ENCODE results near the gene SLC25A11. TPM values are rescaled to one million over a fixed set of nuclear protein-coding genes. Genes with fewer than 3 reads are reported as not detected.
A peak's percentile ranks its signal among the peaks of the same experiment; 100 is the strongest.

SLC25A11 gene
- total and polyA plus RNA-seq, 2 donors (not counting 1 experiment from before 2014, with no cell fraction given), result 32.3 to 44.4 TPM

- no peak overlapping the region for H3K4me3 Mint-ChIP-seq
- Histone ChIP-seq H3K4me3 (ENCODE audit: control extremely low read depth in 1 of 5, extremely low read depth in 1 of 5, insufficient read depth in 1 of 5, low read depth in 2 of 5, low read length in 4 of 5) (no peak overlapping the region), H3K4me1 (ENCODE audit: control insufficient read depth in 2 of 2, insufficient read depth in 2 of 2, low read length in 2 of 2) (peaks cover 11 to 17% of the 10 kb centered on the region in 2 donors), H2AFZ (ENCODE audit: insufficient read depth, low read depth, low read length, poor library complexity, severe bottlenecking) (no peak overlapping the region), H3K27ac (ENCODE audit: low read length in 2 of 2) (no peak overlapping the region), H4K20me1 (ENCODE audit: control insufficient read depth, insufficient read depth, low read length, poor library complexity, severe bottlenecking) (no peaks in the 10 kb centered on the region), H3K9ac (ENCODE audit: low read length) (no peak overlapping the region), H3K4me2 (replicated peaks; ENCODE audit: low read depth, low read length, poor library complexity, severe bottlenecking) (no peak overlapping the region), H3K36me3 (replicated peaks in 1 of 2; ENCODE audit: control extremely low read depth in 1 of 2, control insufficient read depth in 1 of 2, extremely low read depth in 1 of 2, insufficient read depth in 2 of 2, low read length in 1 of 2) (peaks cover 0 to 13% of the 10 kb centered on the region in 2 experiments), H3K79me2 (ENCODE audit: control insufficient read depth, insufficient read depth, low read length) (no peaks in the 10 kb centered on the region), H3K9me3 (ENCODE audit: control extremely low read depth in 1 of 3, control insufficient read depth in 2 of 3, insufficient read depth in 1 of 3, low read length in 2 of 3) (no peaks in the 10 kb centered on the region), H3K27me3 (replicated peaks in 1 of 4; ENCODE audit: control extremely low read depth in 1 of 4, control insufficient read depth in 3 of 4, insufficient read depth in 4 of 4, low read length in 3 of 4) (peaks cover 0 to 16% (median 3%) of the 10 kb centered on the region in 4 experiments)
- H3K4me1 Mint-ChIP-seq, result peaks cover 27% of the 10 kb centered on the region
- H3K9me3 Mint-ChIP-seq (ENCODE audit: insufficient read depth), result no peaks in the 10 kb centered on the region
- no peak for ATAC-seq (ENCODE audit: low read depth)
- CTCF ChIA-PET, result interaction anchor here (0.8 kb wide), 1 partner anchor 23 kb away, joined by 4 read pairs; no protein-coding TSS in a partner anchor
- H3K27ac Mint-ChIP-seq, result no peak overlapping the region
- TF ChIP-seq EZH2 (IDR thresholded peaks at IDR 0.05; ENCODE audit: borderline replicate concordance, insufficient read depth, low read depth, low read length, poor library complexity, severe bottlenecking) (no peak), CTCF (IDR thresholded peaks at IDR 0.05) (no peak)
- no peak for DNase-seq
- intact Hi-C loops (cut with micrococcal nuclease), result no loop called here
- POLR2A ChIA-PET, result no interaction called here
- peaks cover 15% of the 10 kb centered on the region for H3K27me3 Mint-ChIP-seq
- 98% methylated on average over 12 of the region's 12 CpGs for WGBS (ENCODE audit: insufficient coverage)
Measured at GRCh38 chr17:4932756-4933155, 7.1 kb downstream of the SLC25A11 start.

- H3K4me1 ChIP-seq (ENCODE audit: control insufficient read depth in 2 of 2, insufficient read depth in 2 of 2, low read length in 2 of 2), result peaks cover 11 to 17% of the 10 kb centered on the region in 2 donors
- peaks cover 15% of the 10 kb centered on the region for H3K27me3 Mint-ChIP-seq
- intact Hi-C loops (cut with micrococcal nuclease), result no loop called here
- H3K27ac Mint-ChIP-seq, result no peak within 1 kb of the TSS
- ChIA-PET POLR2A (no interaction called here), CTCF (no interaction called here)
- DNase-seq (peak; percentile 33), ATAC-seq (ENCODE audit: low read depth) (no peak)
- H3K9me3 Mint-ChIP-seq (ENCODE audit: insufficient read depth), result no peaks in the 10 kb centered on the region
- H3K4me2 ChIP-seq (replicated peaks; ENCODE audit: low read depth, low read length, poor library complexity, severe bottlenecking), result peak within 1 kb of the TSS; percentile 20
- peaks cover 25% of the 10 kb centered on the region for H3K4me1 Mint-ChIP-seq
- H3K79me2 ChIP-seq (ENCODE audit: control insufficient read depth, insufficient read depth, low read length), result no peaks in the 10 kb centered on the region
- H3K4me3 ChIP-seq (ENCODE audit: control extremely low read depth in 1 of 5, extremely low read depth in 1 of 5, insufficient read depth in 1 of 5, low read depth in 2 of 5, low read length in 4 of 5), result no peak within 1 kb of the TSS
- no peak for TF ChIP-seq EZH2 (IDR thresholded peaks at IDR 0.05; ENCODE audit: borderline replicate concordance, insufficient read depth, low read depth, low read length, poor library complexity, severe bottlenecking)
- TF ChIP-seq CTCF (IDR thresholded peaks at IDR 0.05), result no peak
- no peaks in the 10 kb centered on the region for H4K20me1 ChIP-seq (ENCODE audit: control insufficient read depth, insufficient read depth, low read length, poor library complexity, severe bottlenecking)
- no peaks in the 10 kb centered on the region for H3K9me3 ChIP-seq (ENCODE audit: control extremely low read depth in 1 of 3, control insufficient read depth in 2 of 3, insufficient read depth in 1 of 3, low read length in 2 of 3)
- H3K9ac ChIP-seq (ENCODE audit: low read length), result no peak within 1 kb of the TSS
- no peak within 1 kb of the TSS for H3K4me3 Mint-ChIP-seq
- H3K27ac ChIP-seq (ENCODE audit: low read length in 2 of 2), result no peak within 1 kb of the TSS
- WGBS (ENCODE audit: insufficient coverage), result 51% methylated on average over 10 of the region's 14 CpGs
- peaks cover 0 to 16% (median 3%) of the 10 kb centered on the region in 4 experiments for H3K27me3 ChIP-seq (replicated peaks in 1 of 4; ENCODE audit: control extremely low read depth in 1 of 4, control insufficient read depth in 3 of 4, insufficient read depth in 4 of 4, low read length in 3 of 4)
- peaks cover 0 to 6% of the 10 kb centered on the region in 2 experiments for H3K36me3 ChIP-seq (replicated peaks in 1 of 2; ENCODE audit: control extremely low read depth in 1 of 2, control insufficient read depth in 1 of 2, extremely low read depth in 1 of 2, insufficient read depth in 2 of 2, low read length in 1 of 2)
- no peak within 1 kb of the TSS for H2AFZ ChIP-seq (ENCODE audit: insufficient read depth, low read depth, low read length, poor library complexity, severe bottlenecking)
Measured at GRCh38 chr17:4931963-4932362, 7.9 kb downstream of the SLC25A11 start, which contains the start of gene GP1BA. Gene GP1BA, plus strand, starts transcription at chr17:4932277. Its CDS starts 328 bp downstream, at chr17:4932605.

Measured in B cell (primary cell).